HepG2 (cell line): ENCODE results near the gene TRA2B. TPM values are rescaled to one million over a fixed set of nuclear protein-coding genes. Genes with fewer than 3 reads are reported as not detected.

Source experiments
- BRD4 ChIP-seq: sonication (generic); formaldehyde crosslinking; IDR thresholded peaks from 2 replicates; pipeline ENCODE4 v1.4.0; 2020; ENCODE audit warnings: missing genetic modification reagents
- GATAD2A ChIP-seq: IDR thresholded peaks from 2 replicates; pipeline ENCODE4 v1.6.1; 2016
- PRDM10 ChIP-seq: sonication (generic); formaldehyde crosslinking; IDR thresholded peaks from 2 replicates; pipeline ENCODE4 v1.4.0; 2020; ENCODE audit warnings: low read depth, missing genetic modification reagents
- ZBTB43 ChIP-seq: sonication (generic); formaldehyde crosslinking; conservative IDR thresholded peaks from 2 replicates; pipeline ENCODE4 v1.4.0; 2020; ENCODE audit warnings: missing genetic modification reagents
- ZNF251 ChIP-seq: sonication (generic); formaldehyde crosslinking; IDR thresholded peaks from 2 replicates; pipeline ENCODE4 v1.9.0; 2021; ENCODE audit warnings: mild to moderate bottlenecking, missing genetic modification reagents
- ZNF276 ChIP-seq: sonication (generic); formaldehyde crosslinking; IDR thresholded peaks from 2 replicates; pipeline ENCODE4 v1.4.0; 2020; ENCODE audit warnings: mild to moderate bottlenecking, low read depth, missing genetic modification reagents
- ZNF329 ChIP-seq: sonication (generic); formaldehyde crosslinking; IDR thresholded peaks from 2 replicates; pipeline ENCODE4 v1.9.0; 2021; ENCODE audit warnings: low read depth, mild to moderate bottlenecking, missing genetic modification reagents
- ZNF512 ChIP-seq: sonication (generic); formaldehyde crosslinking; IDR thresholded peaks from 2 replicates; pipeline ENCODE4 v1.4.0; 2020; ENCODE audit warnings: mild to moderate bottlenecking, missing genetic modification reagents
- ZNF660 ChIP-seq: sonication (generic); formaldehyde crosslinking; IDR thresholded peaks from 2 replicates; pipeline ENCODE4 v1.5.1; 2020; ENCODE audit warnings: mild to moderate bottlenecking, low read depth, missing genetic modification reagents, borderline replicate concordance
- ZNF691 ChIP-seq: sonication (generic); formaldehyde crosslinking; IDR thresholded peaks from 2 replicates; pipeline ENCODE4 v1.4.0; 2020; ENCODE audit warnings: missing genetic modification reagents, low read depth, mild to moderate bottlenecking, borderline replicate concordance
- ZNF776 ChIP-seq: sonication (generic); formaldehyde crosslinking; IDR thresholded peaks from 2 replicates; pipeline ENCODE4 v1.4.0; 2020; ENCODE audit warnings: mild to moderate bottlenecking, missing genetic modification reagents
- polyA plus RNA-seq, 8 experiments: library from polyadenylated mRNA; depleted of rRNA in 3 of 8; stranded (reverse) in 7 of 8; unstranded in 1 of 8; fragments of >200 nt; fragmentation: Illumina TruSeq in 4 of 8; extraction: Trizol in 4 of 8; gene quantifications; 2 replicates each; pipeline versions ENCODE4 v1.2.1 to v1.2.3, GENCODE V29; 2011 to 2016; ENCODE audit warnings: low read depth in 4 of 8, missing spikeins in 1 of 8, mixed read lengths in 1 of 8; ENCODE audit not compliant: insufficient read depth in 1 of 8
- total RNA-seq, 5 experiments: library from RNA; depleted of rRNA; stranded (reverse); fragments of >200 nt; fragmentation: Illumina TruSeq; extraction: Trizol; gene quantifications; 2 replicates each; pipeline ENCODE4 v1.2.3, GENCODE V29; 2016; ENCODE audit warnings: low read depth in 1 of 5
- TF ChIP-seq, protein P1 (sequence below): sonication (generic); formaldehyde crosslinking; IDR thresholded peaks from 2 replicates; pipeline ENCODE4 v1.4.0; 2020; ENCODE audit warnings: missing genetic modification reagents

TRA2B gene
- total and polyA plus RNA-seq, 2 of the 13 experiments (the other 11 are each of a cell fraction or from before 2014, with no cell fraction given), result 105 to 241 TPM

DNA sequence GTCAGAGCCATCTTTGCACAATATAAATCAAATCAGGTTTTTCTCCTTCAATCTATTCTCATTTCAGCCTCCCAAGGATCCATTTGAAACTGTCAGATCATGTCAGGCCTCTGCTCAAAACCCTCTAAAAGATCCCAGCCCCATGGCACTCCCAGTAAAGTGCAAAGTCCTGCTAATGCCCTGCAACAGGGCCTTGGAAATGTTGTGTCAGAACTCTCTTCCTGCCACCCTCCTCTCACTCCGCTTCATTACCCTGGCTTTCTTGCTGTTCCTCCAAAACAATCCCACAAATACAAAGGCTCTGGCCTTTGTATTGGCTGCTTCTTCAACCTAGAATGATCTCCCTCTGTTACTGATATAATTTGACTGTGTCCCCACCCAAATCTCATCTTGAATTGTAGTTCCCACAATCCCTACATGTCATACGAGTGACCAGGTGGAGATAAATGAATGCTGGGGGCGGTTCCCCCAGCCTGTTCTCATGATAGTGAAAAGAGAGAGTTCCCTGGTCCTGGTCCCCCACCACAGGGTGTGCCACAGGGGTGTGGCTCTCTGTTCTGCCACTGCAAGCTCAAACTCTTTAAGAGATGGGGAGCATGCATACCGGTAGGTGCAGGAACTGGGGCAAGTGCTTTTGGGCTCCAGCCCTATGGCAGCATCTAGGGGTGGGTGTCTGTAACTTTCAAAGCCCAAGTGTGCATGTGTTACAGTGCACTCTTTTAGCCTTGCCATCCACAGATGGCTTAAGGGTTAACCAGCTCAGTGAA lies 22.9 kb upstream of the TRA2B start (continued):
- TF ChIP-seq, protein P1, sequence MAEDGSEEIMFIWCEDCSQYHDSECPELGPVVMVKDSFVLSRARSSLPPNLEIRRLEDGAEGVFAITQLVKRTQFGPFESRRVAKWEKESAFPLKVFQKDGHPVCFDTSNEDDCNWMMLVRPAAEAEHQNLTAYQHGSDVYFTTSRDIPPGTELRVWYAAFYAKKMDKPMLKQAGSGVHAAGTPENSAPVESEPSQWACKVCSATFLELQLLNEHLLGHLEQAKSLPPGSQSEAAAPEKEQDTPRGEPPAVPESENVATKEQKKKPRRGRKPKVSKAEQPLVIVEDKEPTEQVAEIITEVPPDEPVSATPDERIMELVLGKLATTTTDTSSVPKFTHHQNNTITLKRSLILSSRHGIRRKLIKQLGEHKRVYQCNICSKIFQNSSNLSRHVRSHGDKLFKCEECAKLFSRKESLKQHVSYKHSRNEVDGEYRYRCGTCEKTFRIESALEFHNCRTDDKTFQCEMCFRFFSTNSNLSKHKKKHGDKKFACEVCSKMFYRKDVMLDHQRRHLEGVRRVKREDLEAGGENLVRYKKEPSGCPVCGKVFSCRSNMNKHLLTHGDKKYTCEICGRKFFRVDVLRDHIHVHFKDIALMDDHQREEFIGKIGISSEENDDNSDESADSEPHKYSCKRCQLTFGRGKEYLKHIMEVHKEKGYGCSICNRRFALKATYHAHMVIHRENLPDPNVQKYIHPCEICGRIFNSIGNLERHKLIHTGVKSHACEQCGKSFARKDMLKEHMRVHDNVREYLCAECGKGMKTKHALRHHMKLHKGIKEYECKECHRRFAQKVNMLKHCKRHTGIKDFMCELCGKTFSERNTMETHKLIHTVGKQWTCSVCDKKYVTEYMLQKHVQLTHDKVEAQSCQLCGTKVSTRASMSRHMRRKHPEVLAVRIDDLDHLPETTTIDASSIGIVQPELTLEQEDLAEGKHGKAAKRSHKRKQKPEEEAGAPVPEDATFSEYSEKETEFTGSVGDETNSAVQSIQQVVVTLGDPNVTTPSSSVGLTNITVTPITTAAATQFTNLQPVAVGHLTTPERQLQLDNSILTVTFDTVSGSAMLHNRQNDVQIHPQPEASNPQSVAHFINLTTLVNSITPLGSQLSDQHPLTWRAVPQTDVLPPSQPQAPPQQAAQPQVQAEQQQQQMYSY, result no peak
- TF ChIP-seq ZNF512 (CRISPR knock-in tag) (no peak), ZNF776 (CRISPR knock-in tag) (no peak), PRDM10 (CRISPR knock-in tag) (no peak), ZBTB43 (CRISPR knock-in tag) (no peak), ZNF329 (CRISPR knock-in tag) (no peak), ZNF251 (CRISPR knock-in tag) (no peak), ZNF691 (CRISPR knock-in tag) (no peak), ZNF660 (CRISPR knock-in tag) (no peak), GATAD2A (no peak; the same call in 1 of the 2 replicates), BRD4 (CRISPR knock-in tag) (no peak; the same call in 1 of the 2 replicates), ZNF276 (CRISPR knock-in tag) (no peak)
